ENCODE data around the gene WNT11. TPM values are rescaled to one million over a fixed set of nuclear protein-coding genes. Genes with fewer than 3 reads are reported as not detected.

The WNT11 gene
- total RNA-seq, 1 donor from 2014 or later = 1.5 TPM

GRCh38 chr11:76225122-76225611, 18.9 kb upstream of the WNT11 start:
- DNase-seq (ENCODE audit: low spot score, unreplicated experiment) = no peak
- TF ChIP-seq, protein P1, sequence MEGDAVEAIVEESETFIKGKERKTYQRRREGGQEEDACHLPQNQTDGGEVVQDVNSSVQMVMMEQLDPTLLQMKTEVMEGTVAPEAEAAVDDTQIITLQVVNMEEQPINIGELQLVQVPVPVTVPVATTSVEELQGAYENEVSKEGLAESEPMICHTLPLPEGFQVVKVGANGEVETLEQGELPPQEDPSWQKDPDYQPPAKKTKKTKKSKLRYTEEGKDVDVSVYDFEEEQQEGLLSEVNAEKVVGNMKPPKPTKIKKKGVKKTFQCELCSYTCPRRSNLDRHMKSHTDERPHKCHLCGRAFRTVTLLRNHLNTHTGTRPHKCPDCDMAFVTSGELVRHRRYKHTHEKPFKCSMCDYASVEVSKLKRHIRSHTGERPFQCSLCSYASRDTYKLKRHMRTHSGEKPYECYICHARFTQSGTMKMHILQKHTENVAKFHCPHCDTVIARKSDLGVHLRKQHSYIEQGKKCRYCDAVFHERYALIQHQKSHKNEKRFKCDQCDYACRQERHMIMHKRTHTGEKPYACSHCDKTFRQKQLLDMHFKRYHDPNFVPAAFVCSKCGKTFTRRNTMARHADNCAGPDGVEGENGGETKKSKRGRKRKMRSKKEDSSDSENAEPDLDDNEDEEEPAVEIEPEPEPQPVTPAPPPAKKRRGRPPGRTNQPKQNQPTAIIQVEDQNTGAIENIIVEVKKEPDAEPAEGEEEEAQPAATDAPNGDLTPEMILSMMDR (IDR thresholded peaks at IDR 0.05; ENCODE audit: unreplicated experiment) = no peak
- peaks cover 25% of the 10 kb centered on the region for H3K27me3 Mint-ChIP-seq
- no peaks in the 10 kb centered on the region for H3K36me3 Mint-ChIP-seq (ENCODE audit: insufficient read depth)
- no peaks in the 10 kb centered on the region for H3K9me3 Mint-ChIP-seq (ENCODE audit: low read depth)
- no peaks in the 10 kb centered on the region for H3K4me1 Mint-ChIP-seq (ENCODE audit: low read depth)
- H3K27ac Mint-ChIP-seq = no peak overlapping the region
- no peak overlapping the region for H3K4me3 Mint-ChIP-seq (ENCODE audit: low read depth)

DNA sequence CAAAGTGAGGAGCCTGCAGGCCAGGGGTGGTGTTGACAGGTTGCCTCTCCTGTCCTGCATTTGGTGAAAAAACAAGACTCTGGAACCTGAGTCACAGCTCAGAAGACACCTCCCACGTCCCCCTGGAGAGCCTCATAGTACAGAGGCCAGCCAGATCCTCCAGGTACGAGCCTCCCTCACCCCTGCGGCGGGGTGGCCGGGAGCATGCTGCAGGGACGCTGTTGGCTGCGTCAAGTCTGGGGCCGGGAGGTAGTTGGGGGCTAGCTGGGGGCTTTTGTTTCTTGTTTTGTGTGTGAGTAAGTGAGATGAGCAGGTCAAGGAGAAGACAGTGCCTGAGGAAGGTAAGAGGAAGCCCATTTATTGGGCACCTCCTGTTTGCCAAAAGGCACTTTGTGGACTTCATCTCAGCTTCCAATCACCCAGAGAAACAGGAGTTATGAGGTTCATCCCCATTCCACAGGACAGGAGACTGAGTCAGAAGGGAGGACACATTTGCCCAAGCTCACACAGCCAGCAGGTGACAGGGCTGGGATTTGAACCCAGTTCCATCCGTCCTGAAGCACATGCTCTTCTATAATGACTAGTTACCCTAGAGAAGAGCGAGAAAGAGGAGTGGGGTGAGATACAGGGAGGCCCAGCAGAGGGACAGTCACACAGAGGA, 18.3 kb upstream of the WNT11 start:
- TF ChIP-seq, protein P1 (IDR thresholded peaks at IDR 0.05; ENCODE audit: unreplicated experiment) = no peak
- no peak overlapping the region for H3K27ac Mint-ChIP-seq
- H3K27me3 Mint-ChIP-seq = peaks cover 28% of the 10 kb centered on the region
- DNase-seq (ENCODE audit: low spot score, unreplicated experiment) = no peak
- H3K4me1 Mint-ChIP-seq (ENCODE audit: low read depth) = no peaks in the 10 kb centered on the region
- H3K9me3 Mint-ChIP-seq (ENCODE audit: low read depth) = no peaks in the 10 kb centered on the region
- H3K4me3 Mint-ChIP-seq (ENCODE audit: low read depth) = no peak overlapping the region
- H3K36me3 Mint-ChIP-seq (ENCODE audit: insufficient read depth) = no peaks in the 10 kb centered on the region

GRCh38 chr11:76221365-76221764, 15.1 kb upstream of the WNT11 start:
- Mint-ChIP-seq H3K36me3 (ENCODE audit: insufficient read depth) (no peaks in the 10 kb centered on the region), H3K27me3 (peaks cover 28% of the 10 kb centered on the region), H3K9me3 (ENCODE audit: low read depth) (no peaks in the 10 kb centered on the region), H3K4me3 (ENCODE audit: low read depth) (no peak overlapping the region), H3K27ac (no peak overlapping the region), H3K4me1 (ENCODE audit: low read depth) (peaks cover 5% of the 10 kb centered on the region)
- no peak for DNase-seq (ENCODE audit: low spot score, unreplicated experiment)
- TF ChIP-seq, protein P1 (IDR thresholded peaks at IDR 0.05; ENCODE audit: unreplicated experiment) = no peak

- H3K9me3 Mint-ChIP-seq (ENCODE audit: low read depth) = no peaks in the 10 kb centered on the region
- no peaks in the 10 kb centered on the region for H3K36me3 Mint-ChIP-seq (ENCODE audit: insufficient read depth)
- TF ChIP-seq, protein P1 (IDR thresholded peaks at IDR 0.05; ENCODE audit: unreplicated experiment) = no peak
Measured at GRCh38 chr11:76219243-76219642, 12.9 kb upstream of the WNT11 start.

DNA sequence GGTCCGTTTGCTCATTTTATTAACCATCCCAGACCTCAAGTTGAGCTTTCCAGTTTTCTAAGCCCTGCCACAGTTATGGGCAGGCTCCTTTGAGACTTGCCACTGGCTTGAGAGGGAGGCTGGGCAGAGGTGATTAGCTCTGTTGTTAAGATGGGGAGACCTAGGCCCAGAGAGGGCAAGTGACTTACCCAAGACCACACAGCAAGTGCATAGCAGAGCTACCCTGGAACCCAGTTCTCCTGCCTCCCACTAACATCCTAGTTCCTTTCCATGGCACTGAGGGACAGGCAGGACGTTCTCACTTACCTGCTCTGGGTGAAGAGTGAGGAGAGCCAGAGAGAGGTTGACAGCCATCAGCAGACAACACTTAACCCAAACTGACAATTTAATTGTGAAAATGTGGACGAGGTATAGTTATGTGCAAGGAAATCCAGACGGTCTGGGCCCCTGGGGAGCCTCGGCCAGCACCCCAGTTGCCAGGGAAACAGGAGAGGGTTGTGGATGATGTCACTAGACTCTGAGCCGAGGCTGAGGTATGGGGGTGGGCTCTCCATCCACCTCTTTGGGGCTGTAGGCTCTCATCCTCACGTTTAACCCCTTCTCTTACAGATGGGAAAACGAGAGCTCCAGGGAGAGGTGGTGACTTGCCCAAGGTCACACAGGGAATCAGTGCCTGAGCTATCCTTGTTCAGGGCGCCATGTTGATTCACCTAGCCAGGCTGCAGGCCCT, 12.3 kb upstream of the WNT11 start:
- peaks cover 5% of the 10 kb centered on the region for H3K4me1 Mint-ChIP-seq (ENCODE audit: low read depth)
- peaks cover 42% of the 10 kb centered on the region for H3K27me3 Mint-ChIP-seq
- H3K9me3 Mint-ChIP-seq (ENCODE audit: low read depth) = no peaks in the 10 kb centered on the region
- no peak for DNase-seq (ENCODE audit: low spot score, unreplicated experiment)
- no peaks in the 10 kb centered on the region for H3K36me3 Mint-ChIP-seq (ENCODE audit: insufficient read depth)
- peak overlapping the region; percentile 52 for H3K27ac Mint-ChIP-seq
- H3K4me3 Mint-ChIP-seq (ENCODE audit: low read depth) = no peak overlapping the region
- TF ChIP-seq, protein P1 (IDR thresholded peaks at IDR 0.05; ENCODE audit: unreplicated experiment) = no peak

More at GRCh38 chr11:76219243-76219642, 12.9 kb upstream of the WNT11 start:
- H3K4me1 Mint-ChIP-seq (ENCODE audit: low read depth) = peaks cover 5% of the 10 kb centered on the region
- no peak overlapping the region for H3K27ac Mint-ChIP-seq
- DNase-seq (ENCODE audit: low spot score, unreplicated experiment) = no peak
- H3K4me3 Mint-ChIP-seq (ENCODE audit: low read depth) = no peak overlapping the region
- H3K27me3 Mint-ChIP-seq = peaks cover 38% of the 10 kb centered on the region

Measured in progenitor cell of endocrine pancreas (in vitro differentiated cells).